Heart right ventricle (tissue), 16 donors: ENCODE measurements around the gene CBFA2T2. TPM values are rescaled to one million over a fixed set of nuclear protein-coding genes. Genes with fewer than 3 reads are reported as not detected.

Source experiments
- ATAC-seq, 8 donors: fragments of 200-7000 bp; cut with Tn5 transposase; one replicate each; pipeline ENCODE4 v1.9.1; 2020; ENCODE audit warnings: mild to moderate bottlenecking in 8 of 8, moderate library complexity in 8 of 8, moderate number of reproducible peaks in 1 of 8
- DNase-seq, 2 donors: peaks; one replicate each; pipeline ENCODE4 v3.0.0-alpha.2; 2020
- H3K27ac ChIP-seq, 10 donors: fragments of 200-600 bp; sonication (generic) in 2 of 10; one replicate each; pipeline versions ENCODE4 v1.5.0 to v1.8.0; 2020 to 2022; ENCODE audit warnings: mild to moderate bottlenecking in 3 of 10
- H3K27me3 ChIP-seq, 7 donors: fragments of 200-600 bp; one replicate each; pipeline ENCODE4 v1.8.0; 2021 to 2022; ENCODE audit warnings: mild to moderate bottlenecking in 2 of 7
- H3K36me3 ChIP-seq, 9 donors: fragments of 200-600 bp; sonication (generic) in 1 of 9; one replicate each; pipeline versions ENCODE4 v1.5.0 to v1.8.0; 2020 to 2022; ENCODE audit warnings: mild to moderate bottlenecking in 2 of 9
- H3K4me1 ChIP-seq, 9 donors: fragments of 200-600 bp; sonication (generic) in 1 of 9; one replicate each; pipeline versions ENCODE4 v1.5.0 to v1.8.0; 2020 to 2022; ENCODE audit warnings: mild to moderate bottlenecking in 4 of 9
- H3K4me3 ChIP-seq, 10 donors: fragments of 200-600 bp; sonication (generic) in 2 of 10; one replicate each; pipeline versions ENCODE4 v1.5.0 to v1.8.0; 2020 to 2022; ENCODE audit warnings: mild to moderate bottlenecking in 7 of 10, moderate library complexity in 2 of 10
- H3K9me3 ChIP-seq, 11 donors: fragments of 200-600 bp in 10 of 11; sonication (generic) in 2 of 11; one replicate each; pipeline versions ENCODE4 v1.5.0 to v1.8.0; 2013 to 2022; ENCODE audit warnings: mild to moderate bottlenecking in 2 of 11, control low read depth in 1 of 11, moderate library complexity in 1 of 11
- WGBS, 2 donors: extraction: QIAGEN DNeasy Blood & Tissue Kit; methylation state at CpG; one replicate each; pipeline ENCODE4 v1.1.7; 2013; ENCODE audit warnings: inconsistent platforms in 1 of 2; 5-methylcytosine and 5-hydroxymethylcytosine counted together
- intact Hi-C, 10 donors: fragments of 100-400 bp; cut with DNase I; formaldehyde crosslinking; loops; one replicate each; pipeline versions ENCODE4 v1.11.1 to v1.14.2; 2022
- polyA plus RNA-seq, 2 donors: library from polyadenylated mRNA; stranded (reverse); fragments of 200-250 nt; gene quantifications; one replicate each; pipeline ENCODE4 v1.2.3, GENCODE V29; 2013
- total RNA-seq, 10 donors: library from RNA; stranded (reverse); fragmentation: NEBNext Ultra II Directional in 3 of 10; extraction: Animal tissue kit (Norgen Biotek cat#: 25700) in 3 of 10; gene quantifications; one replicate each; pipeline versions ENCODE4 v1.2.1 to v1.2.4, GENCODE V29; 2021 to 2023
- TF ChIP-seq, protein P1 (sequence below), 9 donors: fragments of 200-600 bp; sonication (generic) in 2 of 9; IDR thresholded peaks; one replicate each; pipeline versions ENCODE4 v1.5.0 to v1.8.0; 2021 to 2022; ENCODE audit warnings: antibody characterized with exemption in 9 of 9, mild to moderate bottlenecking in 5 of 9, moderate library complexity in 1 of 9
- donor health status: Arrhythmogenic right ventricular cardiomyopathy.
- donor health status: ischemic (EF 13 %, LVEDD 7.1; RV severe dilation, severe dysfunction).
- donor health status: healthy with polysubstance abuse.
- donor health status: DM: no; HTN: yes; CAD: no.
- donor health status: DM: no; HTN: no; CAD: no.
- donor health status: ischemic (EF 25% LVEDD 6.9; RV normal size, moderate dysfunction).
- donor health status: ischemic (EF 25% LVEDD 5.7; RV mildly dilated, moderate dysfunction).
- donor health status: healthy.
- donor health status: DM: yes; HTN: yes; CAD: no.
- donor health status: Ischemic cardiomyopathy.
- donor health status: ischemic (EF 35%, LVEDD 5.7; RV mildly dilated, moderate dysfunction).
- donor health status: nonischemic (EF 11% LVEDD 7.7; RV severe dilation, severe dysfunction).
- donor health status: DM: yes; HTN: yes; CAD: no.
- donor health status: PGD.
- donor health status: ischemic (EF 29% LVEDD 5.4; RV normal size, mild dysfunction).
- donor health status: nonischemic (EF 23%, LVEDD 6.1; RV moderate dilation, normal function).

Gene CBFA2T2
- total and polyA plus RNA-seq, 12 donors = 3.5 to 13.3 (median 11.3) TPM

- no peak overlapping the region for H3K27ac ChIP-seq
- no peaks in the 10 kb centered on the region for H3K27me3 ChIP-seq
- H3K36me3 ChIP-seq = peaks cover under 1 to 100% (median 31%) of the 10 kb centered on the region in 9 donors
- peaks cover 0 to 4% (median 0%) of the 10 kb centered on the region in 9 donors for H3K4me1 ChIP-seq
- intact Hi-C loops = no loop called here
- 95 to 99% methylated on average over 3 of the region's 3 CpGs for WGBS, 2 donors
- DNase-seq (no peak), ATAC-seq (no peak)
- TF ChIP-seq, protein P1, sequence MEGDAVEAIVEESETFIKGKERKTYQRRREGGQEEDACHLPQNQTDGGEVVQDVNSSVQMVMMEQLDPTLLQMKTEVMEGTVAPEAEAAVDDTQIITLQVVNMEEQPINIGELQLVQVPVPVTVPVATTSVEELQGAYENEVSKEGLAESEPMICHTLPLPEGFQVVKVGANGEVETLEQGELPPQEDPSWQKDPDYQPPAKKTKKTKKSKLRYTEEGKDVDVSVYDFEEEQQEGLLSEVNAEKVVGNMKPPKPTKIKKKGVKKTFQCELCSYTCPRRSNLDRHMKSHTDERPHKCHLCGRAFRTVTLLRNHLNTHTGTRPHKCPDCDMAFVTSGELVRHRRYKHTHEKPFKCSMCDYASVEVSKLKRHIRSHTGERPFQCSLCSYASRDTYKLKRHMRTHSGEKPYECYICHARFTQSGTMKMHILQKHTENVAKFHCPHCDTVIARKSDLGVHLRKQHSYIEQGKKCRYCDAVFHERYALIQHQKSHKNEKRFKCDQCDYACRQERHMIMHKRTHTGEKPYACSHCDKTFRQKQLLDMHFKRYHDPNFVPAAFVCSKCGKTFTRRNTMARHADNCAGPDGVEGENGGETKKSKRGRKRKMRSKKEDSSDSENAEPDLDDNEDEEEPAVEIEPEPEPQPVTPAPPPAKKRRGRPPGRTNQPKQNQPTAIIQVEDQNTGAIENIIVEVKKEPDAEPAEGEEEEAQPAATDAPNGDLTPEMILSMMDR (IDR thresholded peaks at IDR 0.05) = no peak
- no peaks in the 10 kb centered on the region for H3K9me3 ChIP-seq
- H3K4me3 ChIP-seq = no peak overlapping the region
Observed at GRCh38 chr20:33635341-33635740, 145.4 kb downstream of the CBFA2T2 start.

GRCh38 chr20:33636776-33637175 is 146.9 kb downstream of the CBFA2T2 start:
- WGBS, 2 donors = 39 to 76% methylated on average over 1 of the region's 1 CpG
- intact Hi-C loops = no loop called here
- H3K4me1 ChIP-seq = peaks cover 0 to 4% (median 0%) of the 10 kb centered on the region in 9 donors
- TF ChIP-seq, protein P1 (IDR thresholded peaks at IDR 0.05) = no peak
- H3K9me3 ChIP-seq = no peaks in the 10 kb centered on the region
- ATAC-seq (no peak), DNase-seq (no peak)
- H3K27me3 ChIP-seq = no peaks in the 10 kb centered on the region
- no peak overlapping the region for H3K27ac ChIP-seq
- H3K4me3 ChIP-seq = no peak overlapping the region
- peaks cover 3 to 100% (median 40%) of the 10 kb centered on the region in 9 donors for H3K36me3 ChIP-seq

DNA sequence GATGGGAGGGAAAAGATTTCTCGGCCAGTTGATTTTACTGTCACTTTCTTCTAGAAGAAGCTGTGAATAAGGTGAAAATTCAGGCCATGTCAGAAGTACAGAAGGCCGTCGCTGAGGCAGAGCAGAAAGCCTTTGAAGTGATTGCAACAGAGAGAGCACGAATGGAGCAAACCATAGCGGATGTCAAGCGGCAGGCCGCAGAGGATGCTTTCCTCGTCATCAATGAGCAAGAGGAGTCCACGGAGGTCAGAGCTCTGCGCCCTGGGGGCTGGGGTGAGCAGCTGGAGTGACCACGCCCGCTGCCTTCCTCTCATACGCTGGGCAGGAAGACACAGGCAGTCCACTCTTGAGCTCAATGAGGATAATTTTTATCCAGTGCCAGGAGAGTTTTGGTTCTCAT is 150.4 kb downstream of the CBFA2T2 start:
- ATAC-seq (no peak), DNase-seq (no peak)
- intact Hi-C loops = no loop called here
- H3K4me3 ChIP-seq = no peak overlapping the region
- H3K36me3 ChIP-seq = peaks cover 5 to 96% (median 58%) of the 10 kb centered on the region in 9 donors
- H3K4me1 ChIP-seq = peaks cover 0 to 4% (median 0%) of the 10 kb centered on the region in 9 donors
- H3K9me3 ChIP-seq = no peaks in the 10 kb centered on the region
- TF ChIP-seq, protein P1 (IDR thresholded peaks at IDR 0.05) = no peak
- 76 to 80% methylated on average over 13 of the region's 13 CpGs for WGBS, 2 donors
- H3K27me3 ChIP-seq = no peaks in the 10 kb centered on the region
- no peak overlapping the region for H3K27ac ChIP-seq

GRCh38 chr20:33644313-33645071 is 154.6 kb downstream of the CBFA2T2 start:
- TF ChIP-seq, protein P1 (IDR thresholded peaks at IDR 0.05) = no peak
- intact Hi-C loops = loop anchor here in 1 of 10 donors (5.0 kb wide), 1 partner anchor 187 kb away; no protein-coding TSS in a partner anchor
- ATAC-seq (no peak), DNase-seq (no peak)
- Histone ChIP-seq H3K36me3 (peaks cover 5 to 70% (median 45%) of the 10 kb centered on the region in 9 donors), H3K27me3 (no peaks in the 10 kb centered on the region), H3K4me1 (peaks cover 0 to 33% (median 25%) of the 10 kb centered on the region in 9 donors), H3K27ac (no peak overlapping the region), H3K9me3 (no peaks in the 10 kb centered on the region), H3K4me3 (no peak overlapping the region)
- WGBS, 2 donors = 85 to 90% methylated on average over 28 of the region's 28 CpGs
